ENCODE data around the gene SERPINE2. TPM values are rescaled to one million over a fixed set of nuclear protein-coding genes. Genes with fewer than 3 reads are reported as not detected.
"Not testable (repeated sequence)": the region's sequence is repeated elsewhere in the genome, so short reads cannot be mapped to it uniquely, and the experiment has no call there.

SERPINE2 gene
- total and polyA plus RNA-seq, 2 experiments from 2014 or later, result 1,864 to 5,355 TPM

DNA sequence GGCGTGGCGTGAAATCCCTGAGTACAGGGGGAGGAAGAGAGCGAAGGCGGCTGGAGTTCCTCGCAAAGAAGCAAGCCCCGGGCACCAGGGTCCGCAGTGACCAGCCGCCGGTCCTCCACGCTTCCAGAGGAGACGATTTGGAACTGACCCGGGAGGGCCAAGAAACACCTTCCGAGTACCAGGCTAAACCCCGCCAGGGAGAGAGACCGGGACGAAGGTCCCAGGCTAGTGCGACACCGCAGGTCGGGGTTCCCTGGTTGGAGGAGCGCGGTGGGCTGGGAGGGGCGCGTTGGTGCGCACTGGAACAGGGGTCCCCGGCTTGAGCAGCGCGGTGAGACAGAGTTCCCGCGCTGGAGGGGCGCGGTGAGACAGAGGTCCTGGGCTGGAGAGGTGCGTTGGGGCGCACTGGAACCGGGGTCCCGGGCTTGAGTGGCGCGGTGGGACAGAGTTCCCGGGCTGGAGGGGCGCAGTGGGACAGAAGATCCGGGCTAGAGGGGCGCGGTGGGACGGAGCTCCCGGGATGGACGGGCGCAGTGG is 94.9 kb downstream of the SERPINE2 start:
- Histone ChIP-seq H3K4me3 (peak overlapping the region; percentile 97), H3K36me3 (ENCODE audit: low read depth) (no peaks in the 10 kb centered on the region), H3K9me3 (ENCODE audit: low read depth) (no peaks in the 10 kb centered on the region), H2AFZ (peak overlapping the region; percentile 70), H3K9me2 (ENCODE audit: insufficient read depth) (no peaks in the 10 kb centered on the region), H3K27me3 (replicated peaks; ENCODE audit: insufficient read depth) (no peaks in the 10 kb centered on the region), H3K4me2 (ENCODE audit: unreplicated experiment) (peak overlapping the region; percentile 97), H3K27ac (peak overlapping the region; percentile 74), H3K4me1 (ENCODE audit: insufficient read depth) (peaks cover 19% of the 10 kb centered on the region), H3F3A (ENCODE audit: insufficient read depth) (peaks cover 37% of the 10 kb centered on the region), H3K9ac (peak overlapping the region; percentile 91), H3K79me2 (ENCODE audit: insufficient read depth) (peaks cover 53% of the 10 kb centered on the region), H4K20me1 (ENCODE audit: insufficient read depth) (no peaks in the 10 kb centered on the region)
- 0 to 3% methylated on average over 42 to 46 of the region's 46 CpGs for WGBS, 2 experiments (ENCODE audit: low coverage in 1 of 2, low lambda C conversion rate in 2 of 2, missing lambda C conversion rate in 2 of 2)
- in situ Hi-C loops (cut with MboI), result no loop called here
- DNase-seq, result peak; percentile 56
- no peak for TF ChIP-seq EZH2phosphoT487 (IDR thresholded peaks at IDR 0.05; ENCODE audit: insufficient read depth, low read depth)

GRCh38 chr2:223943561-223944008 is 95.5 kb downstream of the SERPINE2 start:
- TF ChIP-seq EZH2 (IDR thresholded peaks at IDR 0.05; ENCODE audit: insufficient read depth, poor library complexity, severe bottlenecking) (no peak), EZH2phosphoT487 (IDR thresholded peaks at IDR 0.05; ENCODE audit: insufficient read depth, low read depth) (no peak)
- H4K20me1 ChIP-seq (ENCODE audit: insufficient read depth), result no peaks in the 10 kb centered on the region
- peaks cover 19% of the 10 kb centered on the region for H3K4me1 ChIP-seq (ENCODE audit: insufficient read depth)
- peak; percentile 76 for DNase-seq
- no peaks in the 10 kb centered on the region for H3K36me3 ChIP-seq (ENCODE audit: low read depth)
- 0 to 1% methylated on average over 7 of the region's 7 CpGs for WGBS, 2 experiments (ENCODE audit: low coverage in 1 of 2, low lambda C conversion rate in 2 of 2, missing lambda C conversion rate in 2 of 2)
- H3K79me2 ChIP-seq (ENCODE audit: insufficient read depth), result peaks cover 60% of the 10 kb centered on the region
- H3K27me3 ChIP-seq (replicated peaks; ENCODE audit: insufficient read depth), result no peaks in the 10 kb centered on the region
- in situ Hi-C loops (cut with MboI), result no loop called here
- H3F3A ChIP-seq (ENCODE audit: insufficient read depth), result peaks cover 37% of the 10 kb centered on the region
- peak overlapping the region; percentile 70; the same call in 1 of the 2 replicates for H2AFZ ChIP-seq
- peak overlapping the region; percentile 74 for H3K27ac ChIP-seq
- no peaks in the 10 kb centered on the region for H3K9me3 ChIP-seq (ENCODE audit: low read depth)
- peak overlapping the region; percentile 91 for H3K9ac ChIP-seq
- peak overlapping the region; percentile 97 for H3K4me3 ChIP-seq
- no peaks in the 10 kb centered on the region for H3K9me2 ChIP-seq (ENCODE audit: insufficient read depth)
- peak overlapping the region; percentile 97 for H3K4me2 ChIP-seq (ENCODE audit: unreplicated experiment)

- no peak overlapping the region for H2AFZ ChIP-seq
- no peaks in the 10 kb centered on the region for H3K9me3 ChIP-seq (ENCODE audit: low read depth)
- H3K4me1 ChIP-seq (ENCODE audit: insufficient read depth), result peaks cover 19% of the 10 kb centered on the region
- in situ Hi-C loops (cut with MboI), result no loop called here
- WGBS, 2 experiments (ENCODE audit: low coverage in 1 of 2, low lambda C conversion rate in 2 of 2, missing lambda C conversion rate in 2 of 2), result 96 to 100% methylated on average over 1 of the region's 1 CpG
- no peaks in the 10 kb centered on the region for H4K20me1 ChIP-seq (ENCODE audit: insufficient read depth)
- peaks cover 64% of the 10 kb centered on the region for H3K79me2 ChIP-seq (ENCODE audit: insufficient read depth)
- TF ChIP-seq EZH2 (IDR thresholded peaks at IDR 0.05; ENCODE audit: insufficient read depth, poor library complexity, severe bottlenecking) (no peak), EZH2phosphoT487 (IDR thresholded peaks at IDR 0.05; ENCODE audit: insufficient read depth, low read depth) (no peak)
- H3K36me3 ChIP-seq (ENCODE audit: low read depth), result no peaks in the 10 kb centered on the region
- H3F3A ChIP-seq (ENCODE audit: insufficient read depth), result peaks cover 37% of the 10 kb centered on the region
- H3K9me2 ChIP-seq (ENCODE audit: insufficient read depth), result no peaks in the 10 kb centered on the region
- peak overlapping the region; percentile 97 for H3K4me3 ChIP-seq
- no peak for DNase-seq
- H3K4me2 ChIP-seq (ENCODE audit: unreplicated experiment), result peak overlapping the region; percentile 97
- H3K27ac ChIP-seq, result peak overlapping the region; percentile 74
- H3K9ac ChIP-seq, result peak overlapping the region; percentile 91
- no peaks in the 10 kb centered on the region for H3K27me3 ChIP-seq (replicated peaks; ENCODE audit: insufficient read depth)
Measured at GRCh38 chr2:223943135-223943534, 96.0 kb downstream of the SERPINE2 start.

GRCh38 chr2:223941579-223942277 is 97.4 kb downstream of the SERPINE2 start:
- no peaks in the 10 kb centered on the region for H3K27me3 ChIP-seq (replicated peaks; ENCODE audit: insufficient read depth)
- 4% methylated on average over 12 of the region's 12 CpGs for WGBS, 2 experiments (ENCODE audit: low coverage in 1 of 2, low lambda C conversion rate in 2 of 2, missing lambda C conversion rate in 2 of 2)
- peak overlapping the region; percentile 69 for H3K27ac ChIP-seq
- TF ChIP-seq EZH2phosphoT487 (IDR thresholded peaks at IDR 0.05; ENCODE audit: insufficient read depth, low read depth), result 0 out of 2 replicates have a peak, but pooled peaks have one; percentile 84
- TF ChIP-seq EZH2 (IDR thresholded peaks at IDR 0.05; ENCODE audit: insufficient read depth, poor library complexity, severe bottlenecking), result no peak
- in situ Hi-C loops (cut with MboI), result no loop called here
- H3K9me3 ChIP-seq (ENCODE audit: low read depth), result no peaks in the 10 kb centered on the region
- H3K36me3 ChIP-seq (ENCODE audit: low read depth), result no peaks in the 10 kb centered on the region
- H3K4me3 ChIP-seq, result peak overlapping the region; percentile 59
- H4K20me1 ChIP-seq (ENCODE audit: insufficient read depth), result no peaks in the 10 kb centered on the region
- peak overlapping the region; percentile 66 for H3K4me2 ChIP-seq (ENCODE audit: unreplicated experiment)
- H3K9me2 ChIP-seq (ENCODE audit: insufficient read depth), result no peaks in the 10 kb centered on the region
- peak; percentile 88 for DNase-seq
- H3K4me1 ChIP-seq (ENCODE audit: insufficient read depth), result peaks cover 33% of the 10 kb centered on the region
- peak overlapping the region; percentile 50; the same call in 1 of the 2 replicates for H3K9ac ChIP-seq
- H2AFZ ChIP-seq, result no peak overlapping the region
- H3K79me2 ChIP-seq (ENCODE audit: insufficient read depth), result peaks cover 78% of the 10 kb centered on the region
- peaks cover 37% of the 10 kb centered on the region for H3F3A ChIP-seq (ENCODE audit: insufficient read depth)

DNA sequence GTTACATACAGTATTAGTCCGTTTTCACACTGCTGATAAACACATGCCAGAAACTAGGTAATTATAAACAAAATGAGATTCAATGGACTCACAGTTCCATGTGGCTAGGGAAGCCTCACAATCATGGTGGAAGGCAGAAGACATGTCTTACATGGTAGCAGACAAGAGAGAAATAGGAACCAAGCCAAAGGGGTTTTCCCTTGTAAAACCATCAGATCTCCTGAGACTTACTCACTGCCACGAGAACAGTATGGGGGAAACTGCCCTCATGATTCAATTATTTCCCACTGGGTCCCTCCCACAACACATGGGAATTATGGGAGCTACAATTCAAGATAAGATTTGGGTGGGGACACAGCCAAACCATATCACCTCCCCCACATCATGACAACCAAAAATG is 99.6 kb downstream of the SERPINE2 start:
- DNase-seq, result peak; percentile 37

More for the DNA sequence above, 99.6 kb downstream of the SERPINE2 start:
- peaks cover 41% of the 10 kb centered on the region for H3F3A ChIP-seq (ENCODE audit: insufficient read depth)
- H3K4me2 ChIP-seq (ENCODE audit: unreplicated experiment); H4K20me1 ChIP-seq (ENCODE audit: insufficient read depth); H3K9me3 ChIP-seq (ENCODE audit: low read depth); H3K27me3 ChIP-seq (replicated peaks; ENCODE audit: insufficient read depth); in situ Hi-C loops (cut with MboI); H3K9ac ChIP-seq; H3K4me3 ChIP-seq; H3K36me3 ChIP-seq (ENCODE audit: low read depth); H2AFZ ChIP-seq; H3K27ac ChIP-seq; H3K9me2 ChIP-seq (ENCODE audit: insufficient read depth): not testable (repeated sequence)
- 53 to 62% methylated on average over 2 of the region's 2 CpGs for WGBS, 2 experiments (ENCODE audit: low coverage in 1 of 2, low lambda C conversion rate in 2 of 2, missing lambda C conversion rate in 2 of 2)
- H3K4me1 ChIP-seq (ENCODE audit: insufficient read depth), result peaks cover 49% of the 10 kb centered on the region
- peaks cover 84% of the 10 kb centered on the region for H3K79me2 ChIP-seq (ENCODE audit: insufficient read depth)

All from GM23248 (cell line).